Suprapubic skin (tissue), 4 donors: ENCODE data around the gene YLPM1. TPM values are rescaled to one million over a fixed set of nuclear protein-coding genes. Genes with fewer than 3 reads are reported as not detected.
"Not testable (repeated sequence)": the region's sequence is repeated elsewhere in the genome, so short reads cannot be mapped to it uniquely, and the experiment has no call there.

Experiments
- DNase-seq, 2 donors: peaks; one replicate each; pipeline ENCODE4 v3.0.0-alpha.2; 2019; ENCODE audit warnings: low spot score in 2 of 2
- H3K27ac ChIP-seq: fragments of 200-600 bp; sonication (generic); one replicate; pipeline ENCODE4 v1.5.1; 2019
- H3K27me3 ChIP-seq: fragments of 200-600 bp; sonication (generic); one replicate; pipeline ENCODE4 v1.5.1; 2019
- H3K36me3 ChIP-seq: fragments of 200-600 bp; sonication (generic); one replicate; pipeline ENCODE4 v1.5.1; 2019
- H3K4me1 ChIP-seq: fragments of 200-600 bp; sonication (generic); one replicate; pipeline ENCODE4 v1.5.1; 2019
- H3K4me3 ChIP-seq: fragments of 200-600 bp; sonication (generic); one replicate; pipeline ENCODE4 v1.5.1; 2019; ENCODE audit warnings: mild to moderate bottlenecking
- H3K9me3 ChIP-seq: fragments of 200-600 bp; sonication (generic); one replicate; pipeline ENCODE4 v1.5.1; 2019
- EP300 ChIP-seq: sonication (generic); formaldehyde crosslinking; IDR thresholded peaks from one replicate; pipeline ENCODE4 v1.6.1; 2017; ENCODE audit warnings: antibody characterized with exemption
- POLR2A ChIP-seq, 2 donors: fragments of 450-650 bp; IDR thresholded peaks; one replicate each; pipeline ENCODE4 v1.6.1; 2017; ENCODE audit warnings: antibody characterized with exemption in 2 of 2, mild to moderate bottlenecking in 2 of 2, moderate library complexity in 2 of 2
- POLR2AphosphoS5 ChIP-seq, 3 donors: sonication (generic); formaldehyde crosslinking; IDR thresholded peaks; one replicate each; pipeline ENCODE4 v1.6.1; 2017; ENCODE audit warnings: antibody characterized with exemption in 3 of 3
- WGBS: methylation state at CpG from one replicate; pipeline ENCODE4 v1.1.5; 2018; 5-methylcytosine and 5-hydroxymethylcytosine counted together
- total RNA-seq, 4 donors: library from RNA; depleted of rRNA; stranded (reverse); fragments of >200 nt; gene quantifications; one replicate each; pipeline ENCODE4 v1.1.0, GENCODE V29; 2016
- TF ChIP-seq, protein P1 (sequence below), 2 donors: fragments of 200-600 bp in 1 of 2; fragments of 450-650 bp in 1 of 2; sonication (generic) in 1 of 2; IDR thresholded peaks; one replicate each; pipeline ENCODE4 v1.5.1; 2016 to 2019; ENCODE audit warnings: antibody characterized with exemption in 2 of 2, mild to moderate bottlenecking in 1 of 2, moderate library complexity in 1 of 2

The YLPM1 gene
- total RNA-seq, 4 donors from 2014 or later, result 42.9 to 118 (median 58.2) TPM

DNA sequence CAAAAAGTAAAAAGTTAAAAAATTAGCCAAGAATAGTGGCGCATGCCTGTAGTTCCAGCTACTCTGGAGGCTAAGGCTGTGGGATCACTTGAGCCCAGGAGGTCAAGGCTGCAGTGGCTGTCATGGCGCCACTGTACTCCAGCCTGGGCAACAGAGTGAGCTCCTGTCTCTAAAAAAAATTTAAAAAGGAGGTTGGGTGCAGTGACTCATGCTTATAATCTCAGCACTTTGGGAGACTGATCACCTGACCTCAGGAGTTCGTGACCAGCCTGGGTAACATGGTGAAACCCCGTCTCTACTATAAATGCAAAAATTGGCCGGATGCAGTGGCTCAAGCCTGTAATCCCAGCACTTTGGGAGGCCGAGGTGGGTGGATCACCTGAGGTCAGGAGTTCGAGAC is 8.2 kb upstream of the YLPM1 start:
- Histone ChIP-seq H3K9me3 (peaks cover 3% of the 10 kb centered on the region), H3K4me3 (no peak overlapping the region), H3K36me3 (no peaks in the 10 kb centered on the region), H3K27me3 (no peaks in the 10 kb centered on the region), H3K27ac (no peak overlapping the region), H3K4me1 (no peaks in the 10 kb centered on the region)
- WGBS, result 91% methylated on average over 7 of the region's 7 CpGs
- DNase-seq, result no peak
- TF ChIP-seq, protein P1, sequence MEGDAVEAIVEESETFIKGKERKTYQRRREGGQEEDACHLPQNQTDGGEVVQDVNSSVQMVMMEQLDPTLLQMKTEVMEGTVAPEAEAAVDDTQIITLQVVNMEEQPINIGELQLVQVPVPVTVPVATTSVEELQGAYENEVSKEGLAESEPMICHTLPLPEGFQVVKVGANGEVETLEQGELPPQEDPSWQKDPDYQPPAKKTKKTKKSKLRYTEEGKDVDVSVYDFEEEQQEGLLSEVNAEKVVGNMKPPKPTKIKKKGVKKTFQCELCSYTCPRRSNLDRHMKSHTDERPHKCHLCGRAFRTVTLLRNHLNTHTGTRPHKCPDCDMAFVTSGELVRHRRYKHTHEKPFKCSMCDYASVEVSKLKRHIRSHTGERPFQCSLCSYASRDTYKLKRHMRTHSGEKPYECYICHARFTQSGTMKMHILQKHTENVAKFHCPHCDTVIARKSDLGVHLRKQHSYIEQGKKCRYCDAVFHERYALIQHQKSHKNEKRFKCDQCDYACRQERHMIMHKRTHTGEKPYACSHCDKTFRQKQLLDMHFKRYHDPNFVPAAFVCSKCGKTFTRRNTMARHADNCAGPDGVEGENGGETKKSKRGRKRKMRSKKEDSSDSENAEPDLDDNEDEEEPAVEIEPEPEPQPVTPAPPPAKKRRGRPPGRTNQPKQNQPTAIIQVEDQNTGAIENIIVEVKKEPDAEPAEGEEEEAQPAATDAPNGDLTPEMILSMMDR (IDR thresholded peaks at IDR 0.05), result no peak
- TF ChIP-seq POLR2A (IDR thresholded peaks at IDR 0.05) (no peak), EP300 (no peak), POLR2AphosphoS5 (IDR thresholded peaks at IDR 0.05) (no peak)

DNA sequence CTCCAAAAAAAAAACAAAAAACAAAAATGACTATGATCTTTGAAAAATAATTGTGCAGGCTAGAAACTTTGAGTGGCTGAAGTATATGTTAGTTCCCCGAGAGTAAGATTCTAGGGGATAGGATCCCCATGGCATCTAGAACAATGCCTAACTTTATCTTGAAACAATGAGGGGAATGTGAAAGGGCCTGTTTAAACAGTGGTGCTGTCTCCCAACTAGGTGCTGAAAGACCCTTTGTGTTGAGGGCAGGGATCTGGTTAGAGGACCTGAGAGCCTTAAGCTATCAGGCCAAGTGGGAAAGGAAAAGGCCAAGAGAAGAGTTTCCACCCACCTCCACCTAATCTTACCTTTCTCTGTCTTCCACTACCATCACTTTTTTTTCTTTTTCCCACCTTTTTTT is 6.8 kb upstream of the YLPM1 start:
- H3K27me3 ChIP-seq, result no peaks in the 10 kb centered on the region
- no peak for DNase-seq
- H3K27ac ChIP-seq, result no peak overlapping the region
- no peaks in the 10 kb centered on the region for H3K4me1 ChIP-seq
- H3K36me3 ChIP-seq, result no peaks in the 10 kb centered on the region
- WGBS, result 96% methylated on average over 1 of the region's 1 CpG
- TF ChIP-seq POLR2AphosphoS5 (IDR thresholded peaks at IDR 0.05) (no peak), POLR2A (IDR thresholded peaks at IDR 0.05) (no peak), EP300 (no peak)
- TF ChIP-seq, protein P1 (IDR thresholded peaks at IDR 0.05), result no peak
- H3K4me3 ChIP-seq, result no peak overlapping the region
- peaks cover 3% of the 10 kb centered on the region for H3K9me3 ChIP-seq

DNA sequence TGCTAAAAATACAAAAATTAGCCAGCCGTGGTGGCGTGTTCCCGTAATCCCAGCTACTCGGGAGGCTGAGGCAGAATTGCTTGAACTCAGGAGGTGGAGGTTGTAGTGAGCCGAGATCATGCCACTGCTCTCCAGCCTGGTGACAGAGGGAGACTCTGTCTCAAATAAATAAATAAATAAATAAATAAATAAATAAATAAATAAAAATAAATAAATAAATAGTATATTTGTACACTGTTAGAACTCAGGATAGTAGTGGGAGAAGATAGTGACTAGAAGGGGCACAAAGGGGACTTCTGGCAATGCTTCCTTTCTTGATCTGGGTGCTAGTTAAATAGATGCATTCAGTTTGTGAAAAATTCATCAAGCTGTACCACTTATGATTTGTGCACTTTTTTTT is 4.6 kb upstream of the YLPM1 start:
- H3K4me3 ChIP-seq, H3K27ac ChIP-seq, H3K4me1 ChIP-seq, H3K36me3 ChIP-seq, DNase-seq, H3K27me3 ChIP-seq, H3K9me3 ChIP-seq: not testable (repeated sequence)
- WGBS, result 96% methylated on average over 5 of the region's 5 CpGs

DNA sequence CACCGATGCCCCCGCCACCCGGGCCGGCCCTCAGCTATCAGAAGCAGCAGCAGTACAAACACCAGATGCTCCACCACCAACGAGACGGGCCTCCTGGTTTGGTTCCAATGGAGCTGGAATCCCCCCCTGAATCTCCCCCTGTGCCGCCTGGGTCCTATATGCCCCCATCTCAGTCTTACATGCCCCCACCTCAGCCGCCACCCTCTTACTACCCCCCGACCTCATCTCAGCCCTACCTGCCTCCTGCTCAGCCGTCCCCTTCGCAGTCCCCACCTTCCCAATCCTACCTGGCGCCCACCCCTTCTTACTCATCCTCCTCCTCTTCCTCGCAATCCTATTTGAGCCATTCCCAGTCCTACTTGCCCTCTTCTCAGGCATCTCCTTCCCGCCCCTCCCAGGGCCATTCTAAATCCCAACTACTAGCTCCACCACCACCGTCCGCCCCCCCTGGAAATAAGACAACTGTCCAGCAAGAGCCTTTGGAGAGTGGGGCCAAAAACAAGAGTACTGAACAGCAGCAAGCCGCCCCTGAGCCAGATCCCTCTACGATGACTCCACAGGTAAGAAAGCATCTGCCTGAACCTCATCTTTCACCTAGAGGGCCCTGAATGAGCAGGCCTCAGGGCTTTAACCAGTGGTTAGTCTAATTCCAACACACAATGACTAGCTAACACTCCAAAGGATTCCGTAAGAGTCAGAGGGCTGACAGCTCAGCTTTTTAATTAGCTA is 851 bp downstream of the YLPM1 start:
- H3K4me3 ChIP-seq, result peak overlapping the region; percentile 94
- WGBS, result 2% methylated on average over 18 of the region's 19 CpGs
- no peaks in the 10 kb centered on the region for H3K9me3 ChIP-seq
- no peaks in the 10 kb centered on the region for H3K27me3 ChIP-seq
- peak overlapping the region; percentile 97 for H3K27ac ChIP-seq
- TF ChIP-seq POLR2A (IDR thresholded peaks at IDR 0.05) (no peak), EP300 (no peak), POLR2AphosphoS5 (IDR thresholded peaks at IDR 0.05) (no peak)
- TF ChIP-seq, protein P1 (IDR thresholded peaks at IDR 0.05), result no peak
- DNase-seq, result peak in 1 of 2 donors; percentile 68
- no peaks in the 10 kb centered on the region for H3K36me3 ChIP-seq
- peaks cover 53% of the 10 kb centered on the region for H3K4me1 ChIP-seq

DNA sequence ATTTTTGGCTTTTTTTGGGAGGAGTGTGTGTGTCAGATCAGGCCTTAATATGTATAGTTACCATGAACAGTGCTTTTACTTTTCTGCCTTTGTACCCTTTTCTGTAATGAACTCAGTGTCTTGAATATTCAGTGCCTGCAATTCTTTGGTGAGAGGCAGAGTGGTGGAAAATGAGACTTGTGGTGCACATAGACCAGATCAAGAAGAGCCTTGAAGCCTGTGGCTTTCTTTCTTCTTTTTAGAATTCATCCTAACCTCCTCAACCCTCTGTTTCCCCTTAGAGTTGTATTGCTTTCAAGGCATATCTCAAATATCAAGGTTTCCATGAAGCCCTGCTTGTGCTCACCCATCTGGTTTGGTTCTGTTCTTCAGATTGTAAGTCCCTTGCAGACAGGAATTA is 2.6 kb downstream of the YLPM1 start:
- Histone ChIP-seq H3K36me3 (no peaks in the 10 kb centered on the region), H3K27ac (no peak overlapping the region), H3K4me3 (peak overlapping the region; percentile 94), H3K9me3 (no peaks in the 10 kb centered on the region), H3K27me3 (no peaks in the 10 kb centered on the region), H3K4me1 (peaks cover 53% of the 10 kb centered on the region)
- DNase-seq, result no peak
- TF ChIP-seq, protein P1 (IDR thresholded peaks at IDR 0.05), result no peak

DNA sequence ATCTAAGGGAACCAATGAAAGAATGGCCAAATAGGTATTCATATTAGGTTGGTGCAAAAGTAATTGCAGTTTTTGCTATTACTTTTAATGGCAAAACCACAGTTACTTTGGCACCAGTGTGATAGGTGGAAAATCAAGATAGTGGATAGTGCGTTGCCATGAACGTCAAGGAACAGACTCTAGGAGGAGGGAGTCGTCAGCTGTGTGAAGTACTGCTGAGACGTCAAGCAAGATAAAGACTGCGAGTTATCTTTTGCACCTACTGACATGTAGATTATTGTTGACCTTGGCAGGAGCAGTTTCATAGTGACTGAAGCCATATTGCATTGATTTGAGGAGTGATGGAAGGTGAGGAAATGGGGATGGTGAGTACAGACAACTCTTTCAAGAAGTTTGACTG is 8.3 kb downstream of the YLPM1 start:
- Histone ChIP-seq H3K36me3 (no peaks in the 10 kb centered on the region), H3K9me3 (no peaks in the 10 kb centered on the region), H3K27me3 (no peaks in the 10 kb centered on the region), H3K4me1 (peaks cover 18% of the 10 kb centered on the region), H3K27ac (no peak overlapping the region), H3K4me3 (no peak overlapping the region)
- 71% methylated on average over 5 of the region's 5 CpGs for WGBS
- TF ChIP-seq EP300 (no peak), POLR2A (IDR thresholded peaks at IDR 0.05) (no peak), POLR2AphosphoS5 (IDR thresholded peaks at IDR 0.05) (no peak)
- TF ChIP-seq, protein P1 (IDR thresholded peaks at IDR 0.05), result no peak
- no peak for DNase-seq
